Activated naive CD4-positive, alpha-beta T cell treated with Interleukin-2 at 50 U/mL for 16 hours (primary cell): ENCODE measurements around the gene GPC3.

Experiments
- DNase-seq: peaks from one replicate; pipeline ENCODE4 v3.0.0-alpha.2; 2020

Gene GPC3

DNA sequence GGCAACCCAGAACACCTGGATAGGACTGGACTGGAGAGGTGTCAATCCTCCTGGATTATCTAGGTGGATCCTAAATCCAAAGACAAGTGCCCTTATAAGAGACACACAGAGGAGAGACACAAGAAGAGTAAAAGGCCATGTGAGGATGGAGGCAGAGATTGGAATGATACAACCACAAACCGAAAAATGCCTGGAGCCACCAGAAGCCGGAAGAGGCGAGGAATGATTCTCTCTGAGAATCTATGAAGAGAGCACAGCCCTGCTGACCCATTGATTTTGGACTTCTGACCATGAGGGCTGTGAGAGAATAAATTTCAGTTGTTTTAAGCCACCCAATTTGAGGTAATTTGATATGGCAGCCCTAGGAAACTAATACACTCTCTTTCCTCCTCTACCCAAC, 20.1 kb downstream of the GPC3 start:
- DNase-seq, result no peak

DNA sequence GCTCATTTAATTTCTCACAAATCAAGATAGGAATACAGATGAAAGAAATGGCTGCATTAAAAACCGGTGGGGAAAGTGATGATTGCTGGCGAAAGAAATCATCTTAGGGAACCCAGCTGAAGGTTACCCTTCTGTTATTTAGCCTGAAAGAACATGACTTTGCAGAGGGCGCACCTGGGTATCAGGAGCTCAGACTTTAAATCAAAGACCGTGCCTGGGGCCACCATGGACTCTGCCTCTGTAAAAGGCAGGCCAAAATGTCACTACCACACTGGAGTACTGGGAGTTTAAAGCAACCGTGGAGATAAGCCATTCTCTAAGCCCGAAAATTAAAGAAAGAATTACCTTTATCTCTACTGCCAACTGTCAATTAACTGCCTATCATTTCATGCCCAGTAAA, 24.3 kb downstream of the GPC3 start:
- no peak for DNase-seq

DNA sequence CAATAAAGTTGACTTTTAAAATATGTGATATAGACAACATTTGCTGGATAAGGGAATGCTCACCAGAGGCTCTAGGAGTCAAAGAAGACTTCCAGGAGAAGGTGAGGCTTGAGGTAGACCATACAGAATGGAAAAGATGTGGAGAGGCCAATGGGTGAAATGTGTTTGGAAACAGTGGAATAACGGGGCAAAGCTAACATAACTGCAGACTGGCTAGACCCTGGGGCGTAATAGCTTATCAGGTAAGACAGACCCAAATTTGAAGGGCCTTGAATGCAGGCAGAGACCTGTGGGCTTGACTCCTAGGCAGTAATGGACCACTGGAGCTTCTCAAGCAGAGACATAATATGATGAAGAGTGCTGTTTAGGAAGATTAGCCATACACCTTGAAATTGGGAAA, 25.4 kb downstream of the GPC3 start:
- no peak for DNase-seq

DNA sequence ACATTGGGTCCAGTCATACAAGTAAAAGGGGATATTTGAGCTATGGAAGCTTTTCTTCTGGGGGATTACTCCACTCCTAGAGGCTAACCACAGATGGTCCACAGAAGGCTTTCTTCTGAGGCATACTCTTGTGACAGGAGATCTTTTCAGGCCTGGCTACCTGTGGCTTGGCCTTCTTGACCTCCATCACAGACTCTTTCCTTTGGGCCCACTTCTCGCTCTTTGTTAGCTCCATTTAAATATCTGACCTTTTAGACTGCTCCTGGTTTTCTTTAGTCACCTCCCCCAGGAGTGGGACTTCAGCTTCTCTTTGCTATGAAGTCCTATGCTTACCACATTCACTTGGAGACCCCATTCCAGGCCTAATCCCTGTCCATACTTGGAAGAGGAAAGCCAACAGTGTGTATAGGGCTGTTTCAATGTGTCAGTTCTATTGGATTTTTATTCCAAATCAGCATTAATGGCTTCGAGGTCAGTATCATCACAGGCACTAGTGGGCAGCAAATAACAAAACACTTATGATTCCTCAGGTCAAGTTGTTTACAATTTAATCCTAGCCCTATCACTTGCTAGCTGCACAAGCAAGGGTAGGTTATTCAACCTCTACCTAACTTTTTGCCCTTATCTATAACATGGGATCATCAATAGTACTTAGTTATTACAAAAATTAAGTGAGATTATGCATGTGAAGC, 26.3 kb downstream of the GPC3 start:
- no peak for DNase-seq

DNA sequence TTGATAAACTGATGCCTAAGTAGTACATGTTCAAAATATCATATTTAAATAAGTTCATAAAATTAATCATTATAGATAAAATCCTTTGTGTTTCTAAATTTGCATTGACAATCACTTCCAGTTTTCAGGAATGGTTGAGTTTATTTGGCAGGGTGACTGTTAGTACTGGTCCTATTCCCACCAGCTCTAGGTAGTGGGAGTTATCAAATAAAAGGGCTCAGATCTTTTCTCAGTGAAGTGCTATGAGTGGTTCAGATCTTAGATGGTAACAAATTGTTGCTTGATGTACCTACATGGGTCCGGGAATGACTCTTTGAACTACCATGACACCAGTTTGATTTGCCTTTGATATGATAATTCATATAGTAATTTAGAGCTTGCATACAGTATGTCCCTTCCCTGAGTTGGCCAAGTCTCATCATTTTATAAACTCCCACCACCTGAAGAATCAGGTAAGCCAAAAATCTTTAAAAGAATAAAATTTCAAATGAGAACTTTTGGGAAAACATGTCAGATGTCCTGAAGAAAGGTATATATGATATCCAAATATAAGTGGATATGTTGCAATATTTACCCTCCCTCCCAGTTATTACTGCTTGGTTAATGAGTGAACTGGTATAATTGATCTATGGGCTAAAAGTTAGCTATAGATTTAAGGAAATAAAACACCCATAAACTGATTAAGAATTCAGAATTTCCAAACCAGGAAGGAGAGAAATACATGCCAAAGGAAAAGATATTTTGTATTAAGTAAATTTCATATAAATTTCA, 28.6 kb downstream of the GPC3 start:
- no peak for DNase-seq

DNA sequence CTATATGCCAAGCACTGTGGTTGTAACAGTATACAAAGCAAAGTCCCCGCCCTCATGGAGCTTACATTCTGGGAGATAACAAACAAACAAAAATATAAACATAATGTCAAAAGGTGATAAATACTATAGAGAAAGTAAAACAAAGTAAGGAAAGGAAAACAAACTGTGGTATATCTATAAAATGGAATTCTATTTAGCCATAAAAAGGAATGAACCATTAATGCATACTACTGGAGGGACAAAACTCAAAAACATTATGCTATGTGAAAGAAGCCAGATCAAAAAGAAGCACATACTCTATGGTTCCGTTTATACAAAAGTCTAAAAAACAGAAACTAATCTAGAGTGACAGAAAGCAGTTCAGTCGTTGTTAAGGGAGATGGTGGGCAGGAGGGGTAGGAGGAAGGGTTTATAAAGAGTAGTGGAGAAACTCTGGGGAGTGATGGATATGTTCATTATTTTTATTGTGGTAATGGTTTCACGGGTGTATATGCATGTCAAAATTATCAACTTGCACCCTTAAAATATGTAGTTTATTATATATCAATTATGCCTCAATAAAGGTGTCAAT, 31.5 kb downstream of the GPC3 start:
- no peak for DNase-seq

DNA sequence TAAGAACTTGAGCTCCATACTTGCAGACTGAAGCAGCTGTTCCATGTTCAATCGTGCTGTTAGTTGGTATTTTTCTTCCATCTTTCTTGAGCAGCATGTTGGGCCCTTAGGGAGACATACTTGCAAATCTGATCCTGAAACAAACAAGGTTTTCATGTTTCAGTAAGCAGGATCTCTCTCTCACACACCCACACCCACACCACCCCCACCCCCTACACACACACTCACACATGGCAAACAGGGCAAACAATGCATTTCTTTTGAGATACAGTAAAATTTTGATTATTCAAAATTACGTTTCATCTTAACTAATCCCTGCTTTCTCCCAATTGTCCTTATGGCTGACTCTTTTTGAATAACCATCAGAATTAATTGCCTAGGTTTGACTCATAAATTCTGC, 32.3 kb downstream of the GPC3 start:
- DNase-seq, result no peak

DNA sequence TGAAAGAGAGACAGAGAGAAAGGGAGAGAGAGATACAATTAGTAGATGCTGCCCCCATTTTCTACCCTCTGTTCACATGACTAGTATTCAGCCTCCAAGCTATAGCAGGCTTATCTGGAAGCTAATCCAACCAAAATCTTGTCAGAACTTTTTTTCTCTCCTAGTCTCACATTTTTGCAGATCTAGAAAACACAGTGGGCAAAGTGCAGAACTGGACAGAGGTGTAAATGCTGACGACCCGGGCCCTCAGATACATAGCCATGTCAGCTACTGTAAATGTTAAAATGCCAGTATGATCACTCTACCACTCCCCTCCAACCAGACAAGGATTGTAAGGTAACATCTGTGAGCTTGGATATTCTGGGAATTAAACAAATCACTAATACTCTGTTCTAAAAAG, 34.3 kb downstream of the GPC3 start:
- DNase-seq, result no peak

DNA sequence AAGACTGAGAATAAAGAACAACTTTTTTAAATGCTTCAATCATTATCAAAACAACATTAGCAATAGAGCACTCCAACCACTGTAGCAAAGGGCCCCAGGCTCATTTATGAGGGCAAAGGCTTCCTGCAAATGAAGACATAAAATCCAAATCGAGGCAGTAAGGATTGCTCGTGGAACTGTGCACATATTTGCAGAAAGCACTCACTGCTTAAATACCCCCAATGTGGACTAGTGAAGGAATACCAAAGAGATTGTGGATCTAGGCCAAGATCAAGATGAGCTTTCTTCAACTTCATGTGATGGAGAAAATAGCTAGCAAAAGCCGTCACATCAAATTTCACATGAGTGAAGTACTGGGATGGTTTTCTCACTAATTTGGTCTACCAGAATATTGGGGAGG, 35.2 kb downstream of the GPC3 start:
- no peak for DNase-seq

DNA sequence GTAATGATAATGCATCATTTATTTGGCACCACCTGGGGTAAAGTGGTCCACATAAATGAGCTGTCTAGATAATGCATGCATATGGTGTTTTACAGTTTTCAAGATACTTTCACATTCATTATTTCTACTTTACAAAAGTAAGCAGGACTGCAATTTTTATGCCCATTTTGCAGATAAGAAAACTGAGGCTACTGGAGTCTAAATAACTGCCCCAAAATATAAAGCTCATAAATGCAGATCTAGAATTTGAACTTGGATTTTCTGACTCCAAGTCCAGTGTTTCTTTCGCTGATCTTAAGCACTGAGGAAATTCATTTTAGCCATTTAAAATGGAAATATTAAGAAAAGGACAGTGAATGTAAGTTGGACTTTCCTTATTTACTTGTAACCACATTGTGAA, 36.5 kb downstream of the GPC3 start:
- no peak for DNase-seq

DNA sequence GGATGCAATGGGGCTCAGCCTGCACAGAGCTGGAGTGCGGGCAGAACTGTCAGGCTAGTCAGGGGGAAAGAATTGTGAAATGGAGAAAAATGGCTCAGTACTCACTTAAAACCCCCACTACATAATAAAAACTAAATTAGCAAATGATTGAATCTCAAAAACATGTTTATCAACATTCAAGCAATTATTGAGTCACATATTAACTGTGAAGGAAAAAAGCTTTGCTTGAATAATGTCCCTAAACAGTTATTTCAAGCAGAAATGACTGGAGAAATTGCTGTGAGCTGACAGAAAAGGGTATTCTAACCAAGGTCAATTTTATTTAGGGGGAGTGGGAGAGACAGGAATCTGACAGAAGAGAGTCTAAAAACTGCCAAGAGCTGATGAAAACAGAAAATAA, 37.4 kb downstream of the GPC3 start:
- DNase-seq, result no peak

DNA sequence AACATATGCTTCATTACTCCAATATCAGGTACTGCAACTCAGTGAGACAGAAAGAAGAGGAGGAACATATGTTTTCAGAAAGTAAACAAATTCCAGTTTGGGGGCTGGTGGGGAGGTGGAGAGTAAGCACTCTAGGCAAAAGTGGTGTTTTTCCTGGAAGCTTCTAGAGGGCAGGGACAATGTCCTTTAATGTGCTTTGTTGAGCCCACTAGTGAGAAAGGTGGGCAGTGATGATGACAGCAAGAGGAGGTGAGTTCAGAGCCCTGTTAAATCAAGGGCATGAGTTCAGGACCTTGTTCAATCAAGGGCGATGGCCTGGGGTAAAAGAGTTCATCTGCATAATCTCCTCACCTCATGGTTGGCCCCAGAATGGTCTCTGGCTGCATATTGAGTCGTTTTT, 38.4 kb downstream of the GPC3 start:
- DNase-seq, result no peak

DNA sequence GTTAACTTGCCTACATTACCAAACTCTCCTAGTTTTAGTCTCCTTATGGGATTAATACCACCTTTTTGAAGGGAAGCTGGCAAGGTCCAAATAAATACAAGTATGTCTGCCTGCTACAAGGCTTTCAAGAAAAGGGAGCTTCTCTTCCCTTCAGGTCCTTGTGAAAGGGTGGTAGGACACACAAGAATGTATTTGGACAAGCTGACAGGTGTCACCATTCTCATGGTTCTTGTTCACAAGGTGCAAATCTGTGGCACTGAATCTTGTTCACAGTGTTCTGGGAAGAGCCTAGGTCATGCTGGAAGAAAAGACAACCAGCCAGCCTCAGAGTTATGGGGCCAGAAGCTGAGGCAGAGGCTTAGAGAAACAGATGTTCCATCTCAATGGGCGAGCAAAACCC, 41.9 kb downstream of the GPC3 start:
- DNase-seq, result no peak

DNA sequence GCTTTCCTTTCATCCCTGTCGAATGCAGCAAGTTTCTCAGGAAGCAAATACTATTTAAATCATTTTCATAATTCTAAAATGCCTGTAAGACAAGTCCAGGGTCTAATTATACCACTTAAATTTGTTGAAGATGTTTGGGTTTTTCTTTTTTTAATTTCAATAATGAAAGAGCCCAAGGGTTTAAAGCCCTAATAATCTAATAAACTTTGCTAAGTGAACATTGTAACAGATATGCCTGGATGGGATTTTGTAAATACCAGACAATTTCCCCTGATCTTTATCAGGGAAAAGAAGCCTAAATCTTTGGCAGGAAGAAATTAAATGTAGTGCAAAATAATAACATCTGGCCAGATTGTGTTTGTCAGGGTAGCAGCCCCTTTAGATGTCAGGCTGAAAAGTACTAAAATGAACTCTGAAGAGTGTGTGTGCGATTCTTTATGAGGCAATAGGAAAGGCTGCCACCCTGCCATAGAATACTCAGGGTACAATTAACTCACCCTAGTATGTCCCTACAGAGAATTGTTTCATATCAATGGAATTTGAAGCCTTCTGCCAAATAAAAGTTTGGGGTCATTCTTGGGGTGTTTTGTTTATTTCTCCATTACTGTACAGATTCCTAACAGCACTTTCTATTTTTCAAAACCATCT, 45.6 kb downstream of the GPC3 start:
- no peak for DNase-seq

DNA sequence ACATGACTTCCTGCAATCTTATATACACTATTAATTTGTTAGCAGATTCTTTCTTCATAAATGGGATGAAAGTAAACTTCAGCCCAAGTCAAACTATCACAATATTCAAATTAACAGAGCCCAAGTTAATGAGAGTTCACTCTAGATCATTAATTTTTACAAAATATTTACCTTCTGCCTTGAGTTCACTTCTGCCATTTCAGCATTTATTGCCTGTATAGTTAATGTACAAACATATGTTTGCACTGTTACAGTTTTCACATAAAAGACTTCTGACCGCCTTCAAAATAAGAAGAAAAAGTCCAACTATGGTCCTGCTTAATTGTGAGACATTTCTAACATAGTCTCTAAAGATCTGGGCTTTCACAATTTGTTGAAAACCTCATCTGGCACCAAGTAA, 46.9 kb downstream of the GPC3 start:
- DNase-seq, result no peak

DNA sequence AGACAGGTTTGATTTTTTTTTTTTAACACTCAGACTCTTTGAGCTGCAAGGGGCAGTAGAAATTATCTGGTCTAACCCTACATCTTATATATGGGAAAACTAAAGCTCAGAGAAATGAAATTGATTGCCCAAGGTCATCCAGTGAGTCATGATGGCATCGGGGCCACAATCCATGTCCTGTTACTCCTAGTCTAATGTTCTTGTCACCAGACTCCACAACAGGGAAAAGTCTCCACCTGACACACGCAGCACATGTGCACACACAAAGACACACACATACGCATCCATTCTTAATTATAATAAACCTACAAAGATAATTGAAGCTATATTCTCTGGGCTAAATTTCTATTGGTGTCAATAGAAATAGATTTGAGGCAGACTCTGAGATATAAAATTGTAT, 48.4 kb downstream of the GPC3 start:
- DNase-seq, result no peak

DNA sequence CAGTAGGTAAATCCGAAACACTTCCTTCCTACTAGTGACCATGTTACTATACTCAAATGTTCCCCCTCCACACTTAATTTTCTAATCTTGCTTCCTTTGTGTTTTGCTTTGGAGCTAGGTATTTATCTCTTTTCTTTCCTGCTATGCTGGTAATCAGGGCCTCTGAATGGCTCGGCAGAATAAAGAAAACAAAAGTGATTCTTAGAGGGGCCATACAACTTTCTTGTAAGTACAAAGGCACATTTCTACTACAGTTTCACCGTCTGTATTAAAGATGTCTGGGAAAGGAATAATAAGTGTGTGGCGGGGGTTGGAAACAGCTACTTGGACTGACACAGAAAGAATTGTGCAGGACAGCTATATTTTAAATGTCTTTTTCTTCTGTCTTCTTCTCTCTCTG, 50.3 kb downstream of the GPC3 start:
- no peak for DNase-seq

DNA sequence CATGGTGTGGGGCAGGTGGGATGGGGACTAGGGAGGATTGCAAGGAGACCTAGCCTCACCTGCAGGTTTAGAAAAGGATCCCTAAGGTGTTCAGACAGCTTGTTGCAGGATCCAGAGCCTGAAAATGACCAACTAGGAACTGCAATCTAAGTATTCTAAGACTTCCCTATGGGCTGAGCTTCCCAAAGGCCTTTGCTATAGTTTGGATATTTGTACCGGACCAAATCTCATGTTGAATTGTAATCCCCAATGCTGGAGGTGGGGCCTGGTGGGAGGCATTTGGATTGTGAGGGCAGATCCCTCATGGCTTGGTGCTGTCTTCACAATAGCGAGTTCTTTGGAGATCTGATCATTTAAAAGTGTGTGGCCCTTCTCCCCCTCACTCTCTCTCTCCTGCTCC, 52.1 kb downstream of the GPC3 start:
- DNase-seq, result no peak

DNA sequence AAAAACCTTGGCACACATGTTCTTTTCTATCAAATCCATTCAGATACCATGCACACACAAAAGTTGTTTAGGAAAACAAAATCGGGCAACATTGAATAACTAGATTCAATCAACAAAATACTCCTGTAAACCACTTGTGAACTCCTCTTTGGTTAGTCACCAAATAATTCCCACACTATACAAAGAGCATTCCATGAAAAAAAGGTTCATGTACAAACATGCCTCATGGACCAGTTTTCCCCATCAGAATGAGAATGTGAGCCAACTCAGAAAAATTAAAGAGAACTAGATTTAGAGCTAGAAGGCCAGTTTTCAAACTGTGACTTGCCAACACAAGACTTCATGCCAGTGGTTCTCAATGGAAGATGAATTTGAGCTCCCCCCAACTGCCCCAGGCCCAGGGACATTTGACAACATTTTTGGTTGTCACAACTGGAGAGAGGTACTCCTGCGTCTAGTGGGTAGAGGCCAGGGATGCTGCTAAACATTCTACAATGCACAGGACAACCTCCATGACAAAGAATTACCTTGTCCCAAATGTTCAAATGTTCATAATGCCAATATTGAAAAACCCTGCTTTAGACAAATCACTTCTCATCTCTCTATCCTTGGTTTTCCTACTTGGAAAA, 55.4 kb downstream of the GPC3 start:
- no peak for DNase-seq

DNA sequence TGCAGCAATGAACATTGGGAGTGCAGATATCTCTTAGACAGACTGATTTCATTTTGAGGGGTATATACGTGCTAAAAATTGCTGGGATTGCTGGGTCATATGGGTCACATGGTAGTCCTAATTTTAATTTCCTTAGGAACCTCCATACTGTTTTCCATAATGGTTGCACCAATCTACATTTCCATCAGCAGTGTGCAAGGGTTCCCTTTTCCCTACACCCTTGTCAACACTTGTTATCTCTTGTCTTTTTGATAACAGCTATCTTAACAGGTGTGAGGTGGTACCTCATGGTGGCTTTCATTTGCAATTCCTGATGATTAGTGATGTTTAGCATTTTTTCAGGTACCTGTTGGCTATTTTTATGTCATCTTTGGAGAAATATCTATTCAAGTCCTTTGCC, 57.0 kb downstream of the GPC3 start:
- DNase-seq, result no peak

DNA sequence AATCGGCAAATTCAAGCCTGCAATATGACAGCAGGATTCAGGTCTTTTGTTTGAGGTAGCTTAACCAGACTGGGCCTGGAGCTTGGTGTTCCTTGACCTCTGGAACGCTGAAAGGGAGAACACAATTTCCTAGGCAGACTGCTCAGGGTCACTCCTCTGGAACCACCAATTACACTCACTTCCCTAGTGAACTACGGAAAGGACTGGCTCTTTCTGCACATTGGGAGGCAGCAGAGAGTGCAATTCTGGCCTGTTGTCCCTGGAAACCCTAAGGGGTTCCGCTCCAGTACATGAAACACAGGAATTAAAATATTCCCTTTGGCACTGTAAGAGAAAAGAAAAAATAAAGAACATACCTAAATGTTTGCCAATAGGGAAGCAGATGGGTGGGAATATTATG, 58.6 kb downstream of the GPC3 start:
- no peak for DNase-seq

DNA sequence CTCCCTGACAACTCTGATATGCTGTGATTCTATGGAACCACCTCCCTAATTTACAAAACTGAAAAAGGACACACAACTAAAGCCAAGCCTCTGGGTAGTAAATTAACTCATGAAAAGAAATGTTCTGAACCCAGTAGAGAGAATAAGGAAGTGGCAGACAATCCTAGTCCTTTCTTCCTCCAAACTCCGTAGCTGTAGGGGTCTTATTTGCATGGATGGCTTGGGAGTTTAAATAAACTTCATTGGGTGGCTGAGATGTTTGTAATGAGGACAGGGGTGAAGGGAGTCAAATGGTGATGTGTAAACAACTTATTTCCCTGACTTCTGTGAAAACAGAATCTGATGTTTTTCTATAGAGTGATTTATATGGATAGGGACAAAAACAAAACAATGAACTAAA, 59.3 kb downstream of the GPC3 start:
- DNase-seq, result no peak

DNA sequence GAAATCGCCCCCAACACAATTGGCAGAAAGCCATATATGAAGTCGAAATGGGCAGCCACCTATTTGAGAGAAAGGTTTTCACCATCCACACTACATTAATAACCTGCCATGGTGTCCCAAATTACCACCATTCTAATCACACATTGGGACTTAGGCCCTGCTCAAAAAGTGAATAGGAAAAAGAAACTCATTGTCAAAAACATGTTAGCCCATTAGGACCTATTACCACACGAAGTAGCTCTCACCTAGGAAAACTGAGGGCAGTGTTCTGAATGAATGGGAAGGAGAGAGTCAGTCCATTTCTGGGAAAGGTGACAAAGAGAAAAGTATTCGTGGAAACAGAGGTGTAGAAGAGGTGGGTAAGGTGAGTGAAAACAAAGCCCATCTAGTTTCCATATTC, 60.8 kb downstream of the GPC3 start:
- DNase-seq, result no peak

DNA sequence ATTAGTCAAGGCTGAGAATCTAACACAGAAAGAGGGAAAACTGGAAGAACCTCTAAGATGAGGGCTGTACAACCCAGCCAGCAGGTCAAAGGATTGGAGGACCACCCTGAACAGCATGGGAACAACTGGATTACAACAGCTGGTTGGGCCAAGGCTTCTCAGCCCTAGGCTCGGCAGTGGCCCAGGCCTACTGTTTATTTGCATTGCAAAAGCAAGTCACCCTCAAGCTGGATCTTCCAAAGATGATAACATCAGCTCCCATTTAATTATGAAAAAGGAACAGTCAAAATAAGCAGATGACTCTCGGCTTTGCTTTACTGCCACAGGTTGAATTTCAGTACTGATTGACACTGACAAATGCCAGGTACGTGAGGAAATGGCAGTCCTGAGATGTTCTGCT, 61.8 kb downstream of the GPC3 start:
- DNase-seq, result no peak
